PC-3 (cell line): ENCODE data around the gene WT1. TPM values are rescaled to one million over a fixed set of nuclear protein-coding genes. Genes with fewer than 3 reads are reported as not detected.

ENCODE experiments used
- ATAC-seq: fragments of 200-7000 bp; cut with Tn5 transposase; 2 replicates; pipeline ENCODE4 v1.9.1; 2020; ENCODE audit warnings: mild to moderate bottlenecking, moderate library complexity
- BruUV-seq: library from RNA; stranded (reverse); fragments of 400-500 nt; replicated peaks from 2 replicates; lab custom pipeline; 2021; lab: Mats Ljungman, UMichigan
- CTCF ChIA-PET: fragments of 300-600 bp; sonication (Branson Sonifier 250); formaldehyde crosslinking; loops from one replicate; lab custom pipeline; 2022; ENCODE audit warnings: antibody characterized with exemption; lab: Charles Lee
- POLR2A ChIA-PET: fragments of 300-600 bp; sonication (Branson Sonifier 250); formaldehyde crosslinking; loops from one replicate; lab custom pipeline; 2022; ENCODE audit warnings: antibody characterized with exemption; ENCODE audit not compliant: unreplicated experiment; lab: Charles Lee
- DNase-seq: peaks from one replicate; pipeline ENCODE4 v3.0.0-alpha.2; 2015
- H2AFZ ChIP-seq: fragments of 300-600 bp; sonication (generic); 2 replicates; pipeline ENCODE4 v1.6.0; 2016; ENCODE audit warnings: antibody characterized with exemption, low read length
- H3F3A ChIP-seq: fragments of 300-600 bp; sonication (generic); one replicate; pipeline ENCODE4 v1.6.0; 2017; ENCODE audit warnings: antibody characterized with exemption, low read length, control low read depth, mild to moderate bottlenecking; ENCODE audit not compliant: unreplicated experiment
- H3K27ac ChIP-seq: fragments of 300-600 bp; sonication (generic); 2 replicates; pipeline ENCODE4 v1.5.1; 2016; ENCODE audit warnings: mild to moderate bottlenecking, low read length
- H3K27me3 ChIP-seq: fragments of 300-600 bp; sonication (generic); 2 replicates; pipeline ENCODE4 v1.6.1; 2016; ENCODE audit warnings: low read length, mixed read lengths
- H3K36me3 ChIP-seq: fragments of 300-600 bp; sonication (generic); 2 replicates; pipeline ENCODE4 v1.6.1; 2016; ENCODE audit warnings: low read depth, mixed run types, low read length, mixed read lengths
- H3K4me1 ChIP-seq: fragments of 300-600 bp; sonication (generic); 2 replicates; pipeline ENCODE4 v1.5.1; 2016; ENCODE audit warnings: low read length; ENCODE audit not compliant: insufficient read depth
- H3K4me2 ChIP-seq: fragments of 300-600 bp; sonication (generic); 2 replicates; pipeline ENCODE4 v1.6.0; 2016; ENCODE audit warnings: low read length
- H3K4me3 ChIP-seq: fragments of 300-600 bp; sonication (generic); 2 replicates; pipeline ENCODE4 v1.5.1; 2016; ENCODE audit warnings: mild to moderate bottlenecking, low read length, mixed read lengths
- H3K79me2 ChIP-seq: fragments of 300-600 bp; sonication (generic); 2 replicates; pipeline ENCODE4 v1.6.1; 2017; ENCODE audit warnings: low read length, mixed read lengths
- H3K9ac ChIP-seq: fragments of 300-600 bp; sonication (generic); 2 replicates; pipeline ENCODE4 v1.6.0; 2016; ENCODE audit warnings: mild to moderate bottlenecking, low read length
- H3K9me2 ChIP-seq: fragments of 300-600 bp; sonication (generic); replicated peaks from 2 replicates; pipeline ENCODE4 v1.6.1; 2016; ENCODE audit warnings: mixed run types, low read length, mixed read lengths
- H3K9me3 ChIP-seq: fragments of 300-600 bp; sonication (generic); 2 replicates; pipeline ENCODE4 v1.6.1; 2016; ENCODE audit warnings: low read length, mixed read lengths
- H4K20me1 ChIP-seq: fragments of 300-600 bp; sonication (generic); 2 replicates; pipeline ENCODE4 v1.6.1; 2016; ENCODE audit warnings: low read length, mixed read lengths
- EZH2 ChIP-seq: fragments of 300-600 bp; sonication (generic); IDR thresholded peaks from one replicate; pipeline ENCODE4 v1.6.1; 2017; ENCODE audit warnings: antibody characterized with exemption, mild to moderate bottlenecking, low read length; ENCODE audit not compliant: unreplicated experiment
- EZH2phosphoT487 ChIP-seq: fragments of 300-600 bp; sonication (generic); IDR thresholded peaks from 2 replicates; pipeline ENCODE4 v1.6.1; 2018; ENCODE audit warnings: mild to moderate bottlenecking, antibody characterized with exemption, low read length, borderline replicate concordance
- intact Hi-C: fragments of 100-400 bp; cut with micrococcal nuclease; formaldehyde crosslinking; loops from 2 replicates; pipeline ENCODE4 v1.9.0; 2023
- total RNA-seq: library from RNA; depleted of rRNA; stranded (reverse); fragments of >200 nt; gene quantifications from 2 replicates; pipeline ENCODE4 v1.2.3, GENCODE V29; 2014
- TF ChIP-seq, protein P1 (sequence below): fragments of 300-600 bp; sonication (generic); conservative IDR thresholded peaks from 2 replicates; pipeline ENCODE4 v1.5.1; 2017; ENCODE audit warnings: antibody characterized with exemption, low read depth, mild to moderate bottlenecking, low read length

Gene WT1
- total RNA-seq, 1 experiment from 2014 or later, result 9.1 TPM

DNA sequence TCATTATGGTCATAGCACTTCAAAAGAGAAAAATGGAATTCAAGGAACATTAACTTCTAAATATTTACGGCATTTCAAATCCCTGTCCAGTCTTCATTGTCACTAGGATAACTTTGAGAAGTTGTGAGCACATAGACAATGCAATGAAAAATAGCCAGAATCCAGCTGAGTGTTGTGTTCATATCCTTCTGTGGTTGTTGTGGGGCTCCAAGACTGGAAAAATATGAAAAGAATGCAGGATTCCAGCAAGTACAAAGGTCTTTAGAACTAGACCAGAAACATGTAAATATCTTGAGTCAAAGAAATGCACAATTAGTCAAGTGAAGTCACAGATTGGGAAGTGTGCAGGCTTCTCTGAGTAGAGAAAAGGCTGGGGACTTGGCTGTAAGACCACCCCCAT is 68.7 kb downstream of the WT1 start:
- no peaks in the 10 kb centered on the region for H4K20me1 ChIP-seq
- H3K27ac ChIP-seq, result no peak overlapping the region
- no peaks in the 10 kb centered on the region for H3K36me3 ChIP-seq
- no peak for DNase-seq
- no peak overlapping the region for H3K4me3 ChIP-seq
- intact Hi-C loops, result no loop called here
- no peaks in the 10 kb centered on the region for H3K9me2 ChIP-seq
- no peaks in the 10 kb centered on the region for H3K79me2 ChIP-seq
- H3K4me2 ChIP-seq, result no peak overlapping the region
- no peak overlapping the region for H3K9ac ChIP-seq
- H3F3A ChIP-seq, result no peaks in the 10 kb centered on the region
- POLR2A ChIA-PET, result no interaction called here
- H2AFZ ChIP-seq, result no peak overlapping the region
- H3K9me3 ChIP-seq, result no peaks in the 10 kb centered on the region
- TF ChIP-seq, protein P1, sequence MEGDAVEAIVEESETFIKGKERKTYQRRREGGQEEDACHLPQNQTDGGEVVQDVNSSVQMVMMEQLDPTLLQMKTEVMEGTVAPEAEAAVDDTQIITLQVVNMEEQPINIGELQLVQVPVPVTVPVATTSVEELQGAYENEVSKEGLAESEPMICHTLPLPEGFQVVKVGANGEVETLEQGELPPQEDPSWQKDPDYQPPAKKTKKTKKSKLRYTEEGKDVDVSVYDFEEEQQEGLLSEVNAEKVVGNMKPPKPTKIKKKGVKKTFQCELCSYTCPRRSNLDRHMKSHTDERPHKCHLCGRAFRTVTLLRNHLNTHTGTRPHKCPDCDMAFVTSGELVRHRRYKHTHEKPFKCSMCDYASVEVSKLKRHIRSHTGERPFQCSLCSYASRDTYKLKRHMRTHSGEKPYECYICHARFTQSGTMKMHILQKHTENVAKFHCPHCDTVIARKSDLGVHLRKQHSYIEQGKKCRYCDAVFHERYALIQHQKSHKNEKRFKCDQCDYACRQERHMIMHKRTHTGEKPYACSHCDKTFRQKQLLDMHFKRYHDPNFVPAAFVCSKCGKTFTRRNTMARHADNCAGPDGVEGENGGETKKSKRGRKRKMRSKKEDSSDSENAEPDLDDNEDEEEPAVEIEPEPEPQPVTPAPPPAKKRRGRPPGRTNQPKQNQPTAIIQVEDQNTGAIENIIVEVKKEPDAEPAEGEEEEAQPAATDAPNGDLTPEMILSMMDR, result no peak
- TF ChIP-seq EZH2phosphoT487, result no peak
- no peak for TF ChIP-seq EZH2
- H3K27me3 ChIP-seq, result no peaks in the 10 kb centered on the region
- no peak for ATAC-seq
- CTCF ChIA-PET, result no interaction called here
- BruUV-seq, result no TSS peak
- no peaks in the 10 kb centered on the region for H3K4me1 ChIP-seq

- Histone ChIP-seq H3F3A (no peaks in the 10 kb centered on the region), H3K27me3 (no peaks in the 10 kb centered on the region), H2AFZ (no peak overlapping the region), H3K4me3 (no peak overlapping the region), H4K20me1 (no peaks in the 10 kb centered on the region), H3K9me3 (no peaks in the 10 kb centered on the region), H3K9ac (no peak overlapping the region), H3K4me2 (no peak overlapping the region), H3K9me2 (no peaks in the 10 kb centered on the region), H3K4me1 (no peaks in the 10 kb centered on the region), H3K36me3 (no peaks in the 10 kb centered on the region), H3K79me2 (no peaks in the 10 kb centered on the region), H3K27ac (no peak overlapping the region)
- intact Hi-C loops, result no loop called here
- no TSS peak for BruUV-seq
- DNase-seq, result no peak
- ATAC-seq, result no peak
- ChIA-PET POLR2A (no interaction called here), CTCF (no interaction called here)
- TF ChIP-seq EZH2phosphoT487 (no peak), EZH2 (no peak)
- TF ChIP-seq, protein P1, result no peak
These were observed 70.1 kb downstream of the WT1 start for GRCh38 chr11:32365192-32365591.

- H3K36me3 ChIP-seq, result no peaks in the 10 kb centered on the region
- TF ChIP-seq, protein P1, result no peak
- TF ChIP-seq EZH2 (no peak), EZH2phosphoT487 (no peak)
- H3K4me3 ChIP-seq, result no peak overlapping the region
- no peak overlapping the region for H2AFZ ChIP-seq
- no peaks in the 10 kb centered on the region for H4K20me1 ChIP-seq
- H3K4me1 ChIP-seq, result no peaks in the 10 kb centered on the region
- H3K27ac ChIP-seq, result no peak overlapping the region
- no peaks in the 10 kb centered on the region for H3F3A ChIP-seq
- no peaks in the 10 kb centered on the region for H3K27me3 ChIP-seq
- H3K9ac ChIP-seq, result no peak overlapping the region
- POLR2A ChIA-PET, result no interaction called here
- H3K79me2 ChIP-seq, result no peaks in the 10 kb centered on the region
- CTCF ChIA-PET, result no interaction called here
- intact Hi-C loops, result no loop called here
- no peaks in the 10 kb centered on the region for H3K9me2 ChIP-seq
- no peak for ATAC-seq
- DNase-seq, result no peak
- no peaks in the 10 kb centered on the region for H3K9me3 ChIP-seq
- no peak overlapping the region for H3K4me2 ChIP-seq
- no TSS peak for BruUV-seq
These were observed 76.6 kb downstream of the WT1 start for GRCh38 chr11:32358729-32359128.
